Heart left ventricle (tissue), 16 donors: ENCODE results near the gene DCTN4. TPM values are rescaled to one million over a fixed set of nuclear protein-coding genes. Genes with fewer than 3 reads are reported as not detected.

Experiments used
- ATAC-seq, 4 donors: fragments of 200-7000 bp; cut with Tn5 transposase; one replicate each; pipeline ENCODE4 v1.9.1; 2020 to 2022; ENCODE audit warnings: moderate library complexity in 4 of 4, mild to moderate bottlenecking in 3 of 4, moderate number of reproducible peaks in 1 of 4
- DNase-seq, 5 donors: peaks; one replicate each; pipeline ENCODE4 v3.0.0-alpha.2; 2020
- H3K27ac ChIP-seq, 12 donors: fragments of 200-600 bp; sonication (generic) in 4 of 12; one replicate each; pipeline versions ENCODE4 v1.5.0 to v1.8.0; 2016 to 2022; ENCODE audit warnings: mild to moderate bottlenecking in 2 of 12
- H3K27me3 ChIP-seq, 9 donors: fragments of 200-600 bp; sonication (generic) in 2 of 9; one replicate each; pipeline versions ENCODE4 v1.5.1 to v1.8.0; 2016 to 2022; ENCODE audit warnings: mild to moderate bottlenecking in 3 of 9
- H3K36me3 ChIP-seq, 9 donors: fragments of 200-600 bp; sonication (generic) in 2 of 9; one replicate each; pipeline versions ENCODE4 v1.5.0 to v1.8.0; 2018 to 2022; ENCODE audit warnings: mild to moderate bottlenecking in 2 of 9
- H3K4me1 ChIP-seq, 12 donors: fragments of 200-600 bp; sonication (generic) in 4 of 12; one replicate each; pipeline versions ENCODE4 v1.5.0 to v1.8.0; 2016 to 2022; ENCODE audit warnings: mild to moderate bottlenecking in 3 of 12
- H3K4me3 ChIP-seq, 12 donors: fragments of 200-600 bp; sonication (generic) in 4 of 12; one replicate each; pipeline versions ENCODE4 v1.5.0 to v1.8.0; 2017 to 2022; ENCODE audit warnings: mild to moderate bottlenecking in 9 of 12, moderate library complexity in 4 of 12
- H3K9me3 ChIP-seq, 12 donors: fragments of 200-600 bp; sonication (generic) in 4 of 12; one replicate each; pipeline versions ENCODE4 v1.5.0 to v1.8.0; 2016 to 2022; ENCODE audit warnings: mild to moderate bottlenecking in 1 of 12
- CTCF ChIP-seq, 12 donors: fragments of 200-600 bp; sonication (generic) in 4 of 12; IDR thresholded peaks; one replicate each; pipeline versions ENCODE4 v1.5.0 to v1.8.0; 2018 to 2022; ENCODE audit warnings: antibody characterized with exemption in 12 of 12, mild to moderate bottlenecking in 5 of 12
- POLR2A ChIP-seq, 2 donors: fragments of 450-650 bp; IDR thresholded peaks; one replicate each; pipeline ENCODE4 v1.6.1; 2017; ENCODE audit warnings: antibody characterized with exemption in 2 of 2, mild to moderate bottlenecking in 2 of 2, moderate library complexity in 2 of 2
- WGBS, 4 donors: extraction: QIAGEN DNeasy Blood & Tissue Kit in 2 of 4; methylation state at CpG; one replicate each; pipeline versions ENCODE4 v1.1.5 to v1.1.7; 2013 to 2018; 5-methylcytosine and 5-hydroxymethylcytosine counted together
- intact Hi-C, 10 donors: fragments of 100-400 bp; cut with DNase I; formaldehyde crosslinking; loops; one replicate each; pipeline versions ENCODE4 v1.11.1 to v1.14.2; 2022
- long read RNA-seq, 3 donors: library from polyadenylated mRNA; unstranded; transcript quantifications; one replicate each; pipeline ENCODE4 v2.0.0, GENCODE V29; 2020 to 2021
- polyA plus RNA-seq, 2 donors: library from polyadenylated mRNA; stranded (reverse); fragments of 200-250 nt; gene quantifications; one replicate each; pipeline ENCODE4 v1.2.3, GENCODE V29; 2013
- total RNA-seq, 9 donors: library from RNA; depleted of rRNA in 2 of 9; stranded (reverse); fragments of >200 nt in 2 of 9; fragmentation: NEBNext Ultra II Directional in 3 of 9; extraction: Animal tissue kit (Norgen Biotek cat#: 25700) in 3 of 9; gene quantifications; one replicate each; pipeline versions ENCODE4 v1.1.0 to v1.2.4, GENCODE V29; 2016 to 2023
- donor health status: ischemic (EF 13 %, LVEDD 7.1; RV severe dilation, severe dysfunction).
- donor health status: healthy with polysubstance abuse.
- donor health status: DM: no; HTN: yes; CAD: no.
- donor health status: DM: no; HTN: no; CAD: no.
- donor health status: ischemic (EF 25% LVEDD 6.9; RV normal size, moderate dysfunction).
- donor health status: ischemic (EF 25% LVEDD 5.7; RV mildly dilated, moderate dysfunction).
- donor health status: healthy.
- donor health status: DM: yes; HTN: yes; CAD: no.
- donor health status: ischemic (EF 35%, LVEDD 5.7; RV mildly dilated, moderate dysfunction).
- donor health status: nonischemic (EF 11% LVEDD 7.7; RV severe dilation, severe dysfunction).
- donor health status: DM: yes; HTN: yes; CAD: no.
- donor health status: PGD.
- donor health status: ischemic (EF 29% LVEDD 5.4; RV normal size, mild dysfunction).
- donor health status: nonischemic (EF 23%, LVEDD 6.1; RV moderate dilation, normal function).

The DCTN4 gene
- total RNA-seq (10 to 100 TPM; 41.6 to 70.6 (median 50.4) TPM), polyA plus RNA-seq (10 to 100 TPM; 18.9 to 31.8 TPM)
- long read RNA-seq, donor 1, full-length matches to known transcripts, result 33 of 59 reads
- long read RNA-seq, donor 1, partial matches to known transcripts, result 19 of 59 reads
- long read RNA-seq, donor 1, other reads (novel, unspliced or antisense), result 7 of 59 reads
- long read RNA-seq, donor 2, full-length matches to known transcripts, result 77 of 126 reads
- long read RNA-seq, donor 2, partial matches to known transcripts, result 41 of 126 reads
- long read RNA-seq, donor 2, other reads (novel, unspliced or antisense), result 8 of 126 reads
- long read RNA-seq, donor 3, full-length matches to known transcripts, result 29 of 43 reads
- long read RNA-seq, donor 3, partial matches to known transcripts, result 2 of 43 reads
- long read RNA-seq, donor 3, other reads (novel, unspliced or antisense), result 12 of 43 reads

DNA sequence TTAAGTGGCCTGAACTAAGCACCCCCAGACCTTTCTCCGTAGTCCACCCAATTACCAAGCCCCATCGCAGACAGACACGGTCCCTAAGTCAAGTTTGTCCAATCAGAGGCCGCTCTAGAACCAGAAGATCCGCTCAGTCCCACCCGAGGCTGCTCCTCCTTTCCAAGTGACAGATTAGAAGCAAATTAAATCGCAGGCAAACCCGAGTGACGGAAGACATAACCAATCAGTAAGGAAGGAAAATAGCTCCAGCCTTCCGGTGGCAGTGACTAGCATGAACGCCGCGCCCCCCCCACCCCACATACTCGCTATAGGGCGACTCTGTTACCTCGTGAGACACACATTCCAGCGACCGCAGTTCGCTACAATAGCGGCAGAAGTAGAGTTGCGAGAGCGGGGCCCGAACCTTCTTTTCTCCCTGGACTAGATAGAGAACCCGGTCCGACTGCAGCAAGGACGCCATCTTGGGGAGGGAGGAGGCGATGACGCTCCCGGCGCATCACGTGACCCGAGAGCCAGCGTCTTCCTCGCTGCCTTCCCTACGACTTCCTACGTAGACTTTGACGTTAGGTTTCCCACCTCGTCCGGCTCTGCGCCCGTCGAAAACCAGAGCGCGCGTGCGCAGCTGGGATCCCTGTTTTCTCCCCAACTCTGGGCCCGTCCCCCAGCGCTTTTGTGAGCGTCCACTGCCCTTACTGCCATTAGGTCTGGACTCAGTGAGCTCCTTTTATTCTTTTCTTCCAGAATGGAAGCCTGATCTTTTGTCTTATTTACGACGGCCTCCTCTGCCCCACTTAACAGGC, at the start of gene DCTN4:
TSS of gene DCTN4 (minus strand) at position 487 of the 803 bp plus-strand sequence. CDS start at position 463, 24 bp downstream.
- Histone ChIP-seq H3K4me3 (peak within 1 kb of the TSS; percentile 43 to 88 (median 73)), H3K9me3 (no peaks in the 10 kb centered on the region), H3K36me3 (peaks cover 0 to 31% (median 27%) of the 10 kb centered on the region in 9 donors), H3K27me3 (no peaks in the 10 kb centered on the region), H3K27ac (peak within 1 kb of the TSS; percentile 90 to 98 (median 96)), H3K4me1 (peaks cover 6 to 60% (median 17%) of the 10 kb centered on the region in 12 donors)
- peak; percentile 97 to 98 (median 97) for DNase-seq
- peak in 1 of 2 donors; percentile 59 for TF ChIP-seq POLR2A (IDR thresholded peaks at IDR 0.05)
- TF ChIP-seq CTCF (IDR thresholded peaks at IDR 0.05), result peak in 4 of 12 donors; percentile 12 to 47 (median 20)
- WGBS, 4 donors, result 1 to 2% (median 1%) methylated on average over 38 to 51 of the region's 51 CpGs
- intact Hi-C loops, result loop anchor here in 3 of 10 donors (1.0 to 10.0 kb wide), 4 partner anchors 20 to 86 kb away; partner anchors contain the start of genes SMIM3 (in 3 of the 3) and IRGM (in 1 of the 3)
- peak; percentile 93 to 99 (median 96) for ATAC-seq

GRCh38 chr5:150804388-150804787, 45.6 kb upstream of the DCTN4 start:
- intact Hi-C loops, result loop anchor here in 5 of 10 donors (5.0 to 10.0 kb wide), 3 partner anchors 43 to 240 kb away; partner anchors contain the start of genes IRGM (in 5 of the 5) and DCTN4 (in 1 of the 5)
- peaks cover 0 to 4% (median 0%) of the 10 kb centered on the region in 9 donors for H3K36me3 ChIP-seq
- WGBS, 4 donors, result 91 to 96% (median 94%) methylated on average over 6 of the region's 6 CpGs

GRCh38 chr5:150801117-150801927, 42.5 kb upstream of the DCTN4 start:
- Histone ChIP-seq H3K36me3 (peaks cover 0 to 19% (median 7%) of the 10 kb centered on the region in 9 donors), H3K27me3 (no peaks in the 10 kb centered on the region), H3K9me3 (no peaks in the 10 kb centered on the region), H3K4me3 (peak overlapping the region in 11 of 12 donors; percentile 3 to 56 (median 41)), H3K27ac (peak overlapping the region in 10 of 12 donors; percentile 2 to 72 (median 52)), H3K4me1 (peaks cover 0 to 10% (median 0%) of the 10 kb centered on the region in 12 donors)
- ATAC-seq (peak; percentile 67 to 87 (median 86)), DNase-seq (peak in 2 of 5 donors; percentile 24 to 28)
- intact Hi-C loops, result loop anchor here in 5 of 10 donors (5.0 to 10.0 kb wide), 3 partner anchors 44 to 243 kb away; partner anchors contain the start of genes IRGM (in 5 of the 5) and DCTN4 (in 1 of the 5)
- WGBS, 4 donors, result 10 to 11% (median 11%) methylated on average over 15 of the region's 15 CpGs
- TF ChIP-seq POLR2A (IDR thresholded peaks at IDR 0.05) (no peak), CTCF (IDR thresholded peaks at IDR 0.05) (peak in 11 of 12 donors; percentile 28 to 62 (median 47))

More at GRCh38 chr5:150804388-150804787, 45.6 kb upstream of the DCTN4 start:
- Histone ChIP-seq H3K9me3 (no peaks in the 10 kb centered on the region), H3K4me3 (no peak overlapping the region), H3K27ac (no peak overlapping the region), H3K27me3 (no peaks in the 10 kb centered on the region), H3K4me1 (peaks cover 0 to 10% (median 0%) of the 10 kb centered on the region in 12 donors)
- ATAC-seq, result no peak
- no peak for DNase-seq
- TF ChIP-seq CTCF (IDR thresholded peaks at IDR 0.05) (no peak), POLR2A (IDR thresholded peaks at IDR 0.05) (no peak)
